ENCODE results near the gene VSTM2A. TPM values are rescaled to one million over a fixed set of nuclear protein-coding genes. Genes with fewer than 3 reads are reported as not detected.
"Not testable (repeated sequence)": the region's sequence is repeated elsewhere in the genome, so short reads cannot be mapped to it uniquely, and the experiment has no call there.

The VSTM2A gene
- polyA plus RNA-seq (ENCODE audit: insufficient read length) = not detected

- DNase-seq (ENCODE audit: low read depth) = no peak
Observed at GRCh38 chr7:54541669-54542625, at the start of gene VSTM2A. Gene VSTM2A (plus strand): TSS chr7:54542375. CDS start chr7:54542731, 356 bp downstream.

- DNase-seq (ENCODE audit: low read depth) = not testable (repeated sequence)
Observed at GRCh38 chr7:54504531-54504930, 37.6 kb upstream of the VSTM2A start.

- no peak for DNase-seq (ENCODE audit: low read depth)
Observed at GRCh38 chr7:54529568-54529967, 12.6 kb upstream of the VSTM2A start.

- no peak for DNase-seq (ENCODE audit: low read depth)
Observed at GRCh38 chr7:54538122-54538521, 4.1 kb upstream of the VSTM2A start.

GRCh38 chr7:54543051-54543488 is 895 bp downstream of the VSTM2A start:
- DNase-seq (ENCODE audit: low read depth) = no peak

GRCh38 chr7:54544149-54544526 is 2.0 kb downstream of the VSTM2A start:
- no peak for DNase-seq (ENCODE audit: low read depth)

GRCh38 chr7:54544527-54545240 is 2.5 kb downstream of the VSTM2A start:
- DNase-seq (ENCODE audit: low read depth) = no peak

- no peak for DNase-seq (ENCODE audit: low read depth)
Observed at GRCh38 chr7:54545241-54545563, 3.0 kb downstream of the VSTM2A start.

GRCh38 chr7:54546081-54546985 is 4.2 kb downstream of the VSTM2A start:
- no peak for DNase-seq (ENCODE audit: low read depth)

GRCh38 chr7:54546986-54547314 is 4.8 kb downstream of the VSTM2A start:
- no peak for DNase-seq (ENCODE audit: low read depth)

GRCh38 chr7:54550471-54550870 is 8.3 kb downstream of the VSTM2A start:
- DNase-seq (ENCODE audit: low read depth) = no peak

- no peak for DNase-seq (ENCODE audit: low read depth)
Observed at GRCh38 chr7:54556121-54556520, 13.9 kb downstream of the VSTM2A start.

- no peak for DNase-seq (ENCODE audit: low read depth)
Observed at GRCh38 chr7:54559401-54559800, 17.2 kb downstream of the VSTM2A start.

GRCh38 chr7:54560198-54560597 is 18.0 kb downstream of the VSTM2A start:
- DNase-seq (ENCODE audit: low read depth) = no peak

GRCh38 chr7:54560723-54561122 is 18.5 kb downstream of the VSTM2A start:
- DNase-seq (ENCODE audit: low read depth) = no peak

- DNase-seq (ENCODE audit: low read depth) = no peak
Observed at GRCh38 chr7:54563329-54563916, 21.2 kb downstream of the VSTM2A start.

GRCh38 chr7:54565432-54565831 is 23.3 kb downstream of the VSTM2A start:
- no peak for DNase-seq (ENCODE audit: low read depth)

- DNase-seq (ENCODE audit: low read depth) = no peak
Observed at GRCh38 chr7:54581511-54581910, 39.3 kb downstream of the VSTM2A start.

GRCh38 chr7:54591404-54592386 is 49.5 kb downstream of the VSTM2A start:
- no peak for DNase-seq (ENCODE audit: low read depth)

- no peak for DNase-seq (ENCODE audit: low read depth)
Observed at GRCh38 chr7:54596747-54597146, 54.6 kb downstream of the VSTM2A start.

Data from forelimb muscle (tissue), 1 donor.